ENCODE results near the gene MRPS34.

DNA sequence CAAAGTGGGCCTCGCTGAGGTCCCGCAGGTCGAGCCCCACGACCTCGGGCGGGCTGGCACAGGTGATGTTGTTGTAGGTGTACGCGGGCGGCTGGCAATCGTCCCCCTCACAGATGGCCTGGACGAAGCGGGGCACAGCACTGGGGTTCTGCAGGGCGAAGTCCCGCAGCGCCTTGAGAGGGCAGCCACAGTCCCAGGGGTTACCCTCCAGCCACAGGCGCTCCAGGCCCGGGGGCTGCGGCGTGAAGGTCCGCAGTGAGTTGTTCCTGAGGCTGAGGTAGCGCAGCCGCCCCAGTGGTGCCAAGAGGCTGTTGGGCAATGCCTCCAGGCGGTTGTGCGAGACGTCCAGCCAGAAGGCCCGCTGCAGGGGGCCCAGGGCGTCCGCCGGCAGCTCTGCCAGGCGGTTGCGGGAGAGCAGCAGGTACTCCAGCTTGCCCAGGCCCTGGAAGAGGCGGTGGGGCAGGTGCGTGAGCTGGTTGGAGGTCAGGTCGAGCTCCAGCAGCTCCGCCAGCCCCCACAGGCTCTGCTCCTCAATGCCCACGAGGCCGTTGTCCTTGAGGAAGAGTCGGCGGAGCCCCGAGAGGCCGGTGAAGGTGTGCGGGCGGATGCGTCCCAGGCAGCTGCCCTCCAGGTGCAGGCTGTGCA is 17.8 kb upstream of the MRPS34 start:
- TF ChIP-seq, protein P1, sequence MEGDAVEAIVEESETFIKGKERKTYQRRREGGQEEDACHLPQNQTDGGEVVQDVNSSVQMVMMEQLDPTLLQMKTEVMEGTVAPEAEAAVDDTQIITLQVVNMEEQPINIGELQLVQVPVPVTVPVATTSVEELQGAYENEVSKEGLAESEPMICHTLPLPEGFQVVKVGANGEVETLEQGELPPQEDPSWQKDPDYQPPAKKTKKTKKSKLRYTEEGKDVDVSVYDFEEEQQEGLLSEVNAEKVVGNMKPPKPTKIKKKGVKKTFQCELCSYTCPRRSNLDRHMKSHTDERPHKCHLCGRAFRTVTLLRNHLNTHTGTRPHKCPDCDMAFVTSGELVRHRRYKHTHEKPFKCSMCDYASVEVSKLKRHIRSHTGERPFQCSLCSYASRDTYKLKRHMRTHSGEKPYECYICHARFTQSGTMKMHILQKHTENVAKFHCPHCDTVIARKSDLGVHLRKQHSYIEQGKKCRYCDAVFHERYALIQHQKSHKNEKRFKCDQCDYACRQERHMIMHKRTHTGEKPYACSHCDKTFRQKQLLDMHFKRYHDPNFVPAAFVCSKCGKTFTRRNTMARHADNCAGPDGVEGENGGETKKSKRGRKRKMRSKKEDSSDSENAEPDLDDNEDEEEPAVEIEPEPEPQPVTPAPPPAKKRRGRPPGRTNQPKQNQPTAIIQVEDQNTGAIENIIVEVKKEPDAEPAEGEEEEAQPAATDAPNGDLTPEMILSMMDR (IDR thresholded peaks at IDR 0.05): no peak
- TF ChIP-seq POLR2A (IDR thresholded peaks at IDR 0.05): no peak
